ENCODE data around the gene SSBP3.

The SSBP3 gene

GRCh38 chr1:54176621-54177327, 229.4 kb downstream of the SSBP3 start:
- H3K4me3 ChIP-seq (ENCODE audit: low read depth, low read length) = no peak overlapping the region
- TF ChIP-seq CTCF (conservative IDR thresholded peaks at IDR 0.05; ENCODE audit: low read depth, low read length) = no peak
- DNase-seq (ENCODE audit: low read depth) = peak; percentile 70
